ENCODE measurements around the gene CDH24.

CDH24 gene

DNA sequence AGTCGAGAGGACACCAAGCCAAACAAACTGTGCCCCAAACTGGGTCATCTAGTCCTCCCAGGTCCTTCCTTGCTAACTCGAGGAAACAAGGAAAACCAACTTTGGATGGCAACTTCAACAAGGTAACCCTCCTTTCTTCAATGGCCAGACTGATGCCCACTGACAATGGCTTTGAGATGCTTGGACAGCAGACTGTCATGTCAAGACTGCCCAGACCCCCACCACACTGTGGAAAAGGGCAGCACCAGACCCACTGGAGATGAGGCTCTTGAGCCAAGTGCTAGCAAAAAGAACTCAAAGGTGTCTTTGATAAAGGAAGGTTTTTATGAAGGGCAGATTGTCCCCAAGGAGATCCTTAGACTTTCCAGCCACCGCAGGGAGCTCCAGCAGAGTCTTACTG lies 9.0 kb upstream of the CDH24 start:
- DNase-seq (ENCODE audit: low read depth): no peak
- TF ChIP-seq CTCF (conservative IDR thresholded peaks at IDR 0.05; ENCODE audit: control insufficient read depth, insufficient read depth, low read depth, low read length): no peak
- H3K4me3 ChIP-seq (ENCODE audit: control insufficient read depth, low read depth, low read length): no peak overlapping the region

- no peak overlapping the region for H3K4me3 ChIP-seq (ENCODE audit: control insufficient read depth, low read depth, low read length)
- TF ChIP-seq CTCF (conservative IDR thresholded peaks at IDR 0.05; ENCODE audit: control insufficient read depth, insufficient read depth, low read depth, low read length): no peak
- no peak for DNase-seq (ENCODE audit: low read depth)
Observed at GRCh38 chr14:23063601-23064000, 6.3 kb upstream of the CDH24 start.

DNA sequence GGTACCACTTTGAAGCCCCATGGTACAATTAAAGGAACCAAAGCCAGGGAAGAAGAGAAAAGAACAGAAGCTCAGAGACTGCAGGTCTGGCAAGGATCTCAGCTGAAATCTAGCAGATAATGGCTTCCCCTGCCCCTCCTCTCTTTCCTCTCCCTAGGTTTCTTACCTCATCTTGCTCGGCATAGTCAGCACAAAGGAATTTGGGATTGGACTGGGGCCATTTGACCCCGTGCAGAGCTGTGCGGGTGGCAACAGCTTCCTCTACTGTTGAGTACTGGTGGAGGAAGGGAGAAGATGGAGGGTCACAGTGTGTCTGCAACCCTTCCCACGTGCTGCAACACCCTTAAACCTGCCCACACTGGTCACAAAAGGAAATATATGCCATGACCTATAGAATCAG lies 4.7 kb upstream of the CDH24 start:
- no peak for TF ChIP-seq CTCF (conservative IDR thresholded peaks at IDR 0.05; ENCODE audit: control insufficient read depth, insufficient read depth, low read depth, low read length)
- peak; percentile 94 for DNase-seq (ENCODE audit: low read depth)

DNA sequence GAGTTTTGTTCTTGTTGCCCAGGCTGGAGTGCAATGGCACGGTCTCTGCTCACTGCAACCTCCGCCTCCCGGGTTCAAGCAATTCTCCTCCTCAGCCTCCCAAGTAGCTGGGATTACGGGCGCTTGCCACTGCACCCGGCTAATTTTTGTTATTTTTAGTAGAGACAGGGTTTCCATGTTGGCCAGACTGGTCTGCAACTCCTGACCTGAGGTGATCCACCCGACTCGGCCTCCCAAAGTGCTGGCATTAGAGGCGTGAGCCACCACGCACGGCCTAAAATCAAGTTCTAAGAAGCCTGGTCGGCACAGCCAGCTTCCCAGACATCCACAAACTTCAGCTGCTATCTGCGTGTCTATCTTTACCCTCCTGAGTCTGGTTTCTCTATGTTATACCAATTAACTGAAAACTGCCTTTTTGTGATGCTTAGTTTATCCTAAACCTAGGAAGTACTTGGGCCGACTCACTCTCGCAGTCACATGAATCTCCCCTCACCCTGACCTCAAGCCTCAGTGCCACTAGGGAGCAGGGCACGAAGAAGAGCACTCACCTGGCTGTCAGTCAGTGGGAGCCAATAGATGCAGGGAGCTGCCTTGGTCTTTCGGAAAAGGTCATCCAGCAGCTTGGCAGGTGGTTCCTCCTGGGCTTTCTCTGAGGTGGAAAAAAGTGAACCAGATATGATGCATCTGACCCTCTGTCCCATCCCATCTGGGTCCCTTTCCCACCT lies 3.4 kb upstream of the CDH24 start:
- DNase-seq (ENCODE audit: low read depth): no peak
- H3K4me3 ChIP-seq (ENCODE audit: control insufficient read depth, low read depth, low read length): no peak overlapping the region
- no peak for TF ChIP-seq CTCF (conservative IDR thresholded peaks at IDR 0.05; ENCODE audit: control insufficient read depth, insufficient read depth, low read depth, low read length)

More for the DNA sequence above, 4.7 kb upstream of the CDH24 start:
- H3K4me3 ChIP-seq (ENCODE audit: control insufficient read depth, low read depth, low read length): no peak overlapping the region

DNA sequence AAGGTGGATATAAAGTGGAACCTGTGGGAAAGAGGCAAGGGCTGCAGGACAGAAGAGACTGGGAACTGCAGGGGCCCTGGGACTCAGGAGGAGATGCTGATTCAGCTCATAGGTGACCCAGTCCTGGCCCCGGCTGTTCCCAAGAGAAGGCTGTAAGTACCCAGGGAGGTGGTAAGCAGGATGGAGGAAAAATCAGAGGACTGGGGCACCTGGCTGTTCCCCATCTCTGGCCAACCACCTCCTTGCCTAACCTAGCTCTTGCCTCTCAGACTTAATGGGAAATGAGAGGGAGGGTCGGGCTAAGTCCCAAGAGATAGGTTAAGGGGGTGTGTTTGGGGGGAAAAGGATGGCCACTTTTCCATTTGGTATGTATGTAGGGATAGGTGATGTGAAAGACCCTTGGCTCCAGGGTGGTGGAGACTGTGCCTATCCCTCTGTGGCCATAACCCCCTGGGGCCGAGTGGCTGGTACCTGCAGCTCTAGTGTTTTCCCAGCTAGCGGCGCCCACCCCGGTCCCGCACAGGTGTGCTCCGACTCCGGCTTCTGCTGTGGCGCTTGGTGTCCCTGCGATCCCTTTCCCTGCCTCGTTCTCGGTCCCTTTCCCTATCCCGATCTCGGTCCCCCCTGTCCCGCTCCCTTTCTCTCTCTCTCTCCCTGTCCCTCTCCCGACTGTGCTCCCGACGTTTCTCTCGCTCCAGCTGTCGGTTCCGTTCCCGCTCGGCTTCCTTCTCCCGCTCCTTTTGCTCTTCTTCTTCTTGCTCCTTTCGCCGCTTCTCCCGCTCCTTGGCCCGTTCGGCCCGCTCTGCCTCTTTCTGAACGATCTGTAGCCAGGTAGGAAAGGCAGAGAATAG lies 1.6 kb upstream of the CDH24 start:
- no peak for DNase-seq (ENCODE audit: low read depth)
- TF ChIP-seq CTCF (conservative IDR thresholded peaks at IDR 0.05; ENCODE audit: control insufficient read depth, insufficient read depth, low read depth, low read length): no peak
- no peak overlapping the region for H3K4me3 ChIP-seq (ENCODE audit: control insufficient read depth, low read depth, low read length)

- TF ChIP-seq CTCF (conservative IDR thresholded peaks at IDR 0.05; ENCODE audit: control insufficient read depth, insufficient read depth, low read depth, low read length): peak; percentile 84
- H3K4me3 ChIP-seq (ENCODE audit: control insufficient read depth, low read depth, low read length): peak overlapping the region; percentile 50
- peak; percentile 81 for DNase-seq (ENCODE audit: low read depth)
Observed at GRCh38 chr14:23057757-23058653, 685 bp upstream of the CDH24 start.
